H1 (cell line): ENCODE measurements around the gene IL31RA. TPM values are rescaled to one million over a fixed set of nuclear protein-coding genes. Genes with fewer than 3 reads are reported as not detected.

Experiments
- CTCF ChIA-PET: fragments of 300-600 bp; sonication (Branson Sonifier 250); formaldehyde crosslinking; loops from one replicate; lab custom pipeline; 2021; ENCODE audit not compliant: partially characterized antibody; lab: Charles Lee
- POLR2A ChIA-PET: fragments of 300-600 bp; sonication (Branson Sonifier 250); formaldehyde crosslinking; loops from one replicate; lab custom pipeline; 2021; ENCODE audit warnings: inconsistent platforms; ENCODE audit not compliant: partially characterized antibody; lab: Charles Lee
- DNase-seq, 2 experiments: peaks; one replicate each; pipeline versions ENCODE4 v3.0.0 to v3.0.0-alpha.2; 2010 to 2022; ENCODE audit warnings: low spot score in 2 of 2, low read depth in 1 of 2, mixed read lengths in 1 of 2
- FAIRE-seq: peaks from 2 replicates; lab custom pipeline; 2011; peaks lifted over from hg19 to GRCh38; lab: Jason Lieb, UNC
- H2AFZ ChIP-seq: 2 replicates; pipeline ENCODE4 v1.8.1; 2012; ENCODE audit warnings: low read length, inconsistent platforms
- H2AK5ac ChIP-seq: 2 replicates; pipeline ENCODE4 v1.6.1; 2013; ENCODE audit warnings: low read depth, low read length
- H2BK120ac ChIP-seq: replicated peaks from 2 replicates; pipeline ENCODE3; 2013; ENCODE audit warnings: low read depth, low read length, inconsistent platforms
- H2BK12ac ChIP-seq: 2 replicates; pipeline ENCODE4 v1.6.1; 2013; ENCODE audit warnings: low read depth, low read length
- H2BK15ac ChIP-seq: 2 replicates; pipeline ENCODE4 v1.6.1; 2013; ENCODE audit warnings: low read length
- H2BK20ac ChIP-seq: 2 replicates; pipeline ENCODE4 v1.6.1; 2013; ENCODE audit warnings: low read length
- H2BK5ac ChIP-seq: 2 replicates; pipeline ENCODE4 v1.6.1; 2013; ENCODE audit warnings: low read depth, low read length
- H3K14ac ChIP-seq: 2 replicates; pipeline ENCODE4 v1.6.1; 2013; ENCODE audit warnings: inconsistent platforms; ENCODE audit not compliant: insufficient read length
- H3K18ac ChIP-seq: 2 replicates; pipeline ENCODE4 v1.6.1; 2013; ENCODE audit warnings: low read length; ENCODE audit errors: extremely low read depth
- H3K23ac ChIP-seq: 2 replicates; pipeline ENCODE4 v1.6.1; 2013; ENCODE audit warnings: inconsistent platforms; ENCODE audit not compliant: insufficient read length
- H3K23me2 ChIP-seq: 2 replicates; pipeline ENCODE4 v1.6.1; 2013; ENCODE audit warnings: low read depth, low read length
- H3K27ac ChIP-seq: 2 replicates; pipeline ENCODE4 v1.6.1; 2011; ENCODE audit warnings: low read depth, low read length, inconsistent platforms
- H3K27me3 ChIP-seq, 4 experiments: replicated peaks in 1 of 4; 1 replicate in 1 of 4; 2 replicates in 3 of 4; pipeline versions ENCODE4 v1.6.1 to v1.8.1; 2011 to 2013; ENCODE audit warnings: low read length in 3 of 4, mild to moderate bottlenecking in 3 of 4, inconsistent platforms in 2 of 4, mixed read lengths in 2 of 4, moderate library complexity in 1 of 4; ENCODE audit not compliant: control insufficient read depth in 3 of 4, insufficient read depth in 3 of 4; ENCODE audit errors: extremely low read depth in 1 of 4
- H3K36me3 ChIP-seq, 4 experiments: 2 replicates each; pipeline versions ENCODE4 v1.6.1 to v1.8.1; 2011 to 2013; ENCODE audit warnings: mild to moderate bottlenecking in 4 of 4, low read length in 3 of 4, moderate library complexity in 2 of 4, control low read depth in 1 of 4, inconsistent platforms in 1 of 4; ENCODE audit not compliant: insufficient read depth in 4 of 4, control insufficient read depth in 2 of 4
- H3K4ac ChIP-seq: replicated peaks from 2 replicates; pipeline ENCODE3; 2013; ENCODE audit warnings: low read length, low read depth, mixed read lengths, inconsistent platforms; ENCODE audit not compliant: insufficient read length
- H3K4me1 ChIP-seq, 4 experiments: replicated peaks in 1 of 4; 1 replicate in 1 of 4; 2 replicates in 3 of 4; pipeline versions ENCODE4 v1.6.1 to v1.8.1; 2011 to 2013; ENCODE audit warnings: low read length in 3 of 4, inconsistent platforms in 2 of 4, mixed read lengths in 1 of 4; ENCODE audit not compliant: insufficient read depth in 4 of 4, control insufficient read depth in 3 of 4
- H3K4me2 ChIP-seq, 2 experiments: 2 replicates each; pipeline versions ENCODE4 v1.6.1 to v1.8.1; 2011 to 2013; ENCODE audit warnings: low read depth in 2 of 2, low read length in 2 of 2, control low read depth in 1 of 2, inconsistent platforms in 1 of 2, mild to moderate bottlenecking in 1 of 2; ENCODE audit not compliant: insufficient read depth in 1 of 2
- H3K4me3 ChIP-seq, 4 experiments: fragments of 200-600, 300-600 bp in 1 of 4; sonication (generic), shearing (Covaris generic), sonication (Bioruptor Twin) in 1 of 4; 2 replicates each; pipeline versions ENCODE4 v1.5.1 to v1.8.1; 2011 to 2016; ENCODE audit warnings: low read length in 4 of 4, low read depth in 3 of 4, control low read depth in 2 of 4, inconsistent platforms in 2 of 4, mild to moderate bottlenecking in 2 of 4, mixed read lengths in 1 of 4, moderate library complexity in 1 of 4; ENCODE audit not compliant: insufficient read depth in 2 of 4; ENCODE audit errors: extremely low read depth in 1 of 4
- H3K56ac ChIP-seq: replicated peaks from 2 replicates; pipeline ENCODE3; 2013; ENCODE audit warnings: low read depth, mild to moderate bottlenecking, mixed read lengths, low read length, inconsistent platforms; ENCODE audit not compliant: insufficient read length
- H3K79me1 ChIP-seq: 2 replicates; pipeline ENCODE4 v1.6.1; 2013; ENCODE audit warnings: low read depth, low read length, control low read depth
- H3K79me2 ChIP-seq, 2 experiments: 2 replicates each; pipeline versions ENCODE4 v1.6.1 to v1.8.1; 2012 to 2013; ENCODE audit warnings: low read length in 2 of 2, mild to moderate bottlenecking in 2 of 2, inconsistent platforms in 1 of 2; ENCODE audit not compliant: insufficient read depth in 2 of 2, control insufficient read depth in 1 of 2
- H3K9ac ChIP-seq, 4 experiments: replicated peaks in 1 of 4; 1 replicate in 1 of 4; 2 replicates in 3 of 4; pipeline versions ENCODE4 v1.6.1 to v1.8.1; 2011 to 2013; ENCODE audit warnings: low read depth in 3 of 4, low read length in 3 of 4, control low read depth in 2 of 4, mild to moderate bottlenecking in 2 of 4, moderate library complexity in 2 of 4, inconsistent platforms in 1 of 4; ENCODE audit errors: extremely low read depth in 1 of 4
- H3K9me3 ChIP-seq, 2 experiments: 2 replicates each; pipeline versions ENCODE4 v1.6.1 to v1.8.1; 2012 to 2013; ENCODE audit warnings: mild to moderate bottlenecking in 2 of 2, moderate library complexity in 2 of 2, control low read depth in 1 of 2, inconsistent platforms in 1 of 2, low read depth in 1 of 2, low read length in 1 of 2, mixed read lengths in 1 of 2; ENCODE audit not compliant: insufficient read depth in 2 of 2
- H4K20me1 ChIP-seq, 2 experiments: replicated peaks in 1 of 2; 2 replicates each; pipeline versions ENCODE3 to v1.8.1; 2011 to 2013; ENCODE audit warnings: inconsistent platforms in 2 of 2, low read length in 2 of 2, mild to moderate bottlenecking in 1 of 2; ENCODE audit not compliant: insufficient read depth in 2 of 2, control insufficient read depth in 1 of 2
- H4K5ac ChIP-seq: 2 replicates; pipeline ENCODE4 v1.6.1; 2013; ENCODE audit warnings: low read length, low read depth, mixed read lengths, inconsistent platforms; ENCODE audit not compliant: insufficient read length
- H4K8ac ChIP-seq: 2 replicates; pipeline ENCODE4 v1.8.0; 2013; ENCODE audit warnings: mild to moderate bottlenecking, moderate library complexity, low read length, inconsistent platforms; ENCODE audit not compliant: insufficient read depth; ENCODE audit errors: extremely low read depth
- H4K91ac ChIP-seq: replicated peaks from 2 replicates; pipeline ENCODE3; 2013; ENCODE audit warnings: low read length, mixed read lengths, inconsistent platforms; ENCODE audit not compliant: insufficient read length
- ASH2L ChIP-seq: fragments of 200-600, 300-600 bp; sonication (generic); IDR thresholded peaks from one replicate; pipeline ENCODE4 v1.7.1; 2017; ENCODE audit warnings: low read length
- BCL11A ChIP-seq, 2 experiments: IDR thresholded peaks; one replicate each; pipeline ENCODE4 v1.6.1; 2011; ENCODE audit warnings: low read depth in 2 of 2, low read length in 2 of 2, mild to moderate bottlenecking in 2 of 2
- CBX5 ChIP-seq: fragments of 300-800, 300-1000 bp; sonication (generic); IDR thresholded peaks from 2 replicates; pipeline ENCODE4 v1.7.1; 2016; ENCODE audit warnings: antibody characterized with exemption, low read length, low read depth
- CBX8 ChIP-seq: fragments of 300-800, 300-1000 bp; sonication (generic); IDR thresholded peaks from 2 replicates; pipeline ENCODE4 v1.7.1; 2016; ENCODE audit warnings: low read depth, low read length, borderline replicate concordance
- CHD1 ChIP-seq: IDR thresholded peaks from 2 replicates; pipeline ENCODE4 v1.6.1; 2012; ENCODE audit warnings: low read depth, low read length, improper control_type of control experiment
- CREB1 ChIP-seq: IDR thresholded peaks from 2 replicates; pipeline ENCODE4 v1.6.1; 2012; ENCODE audit warnings: inconsistent platforms
- EGR1 ChIP-seq: IDR thresholded peaks from 2 replicates; pipeline ENCODE4 v1.6.1; 2011; ENCODE audit warnings: low read depth, low read length, borderline replicate concordance
- HDAC6 ChIP-seq: IDR thresholded peaks from one replicate; pipeline ENCODE4 v1.7.1; 2012; ENCODE audit warnings: low read depth, mild to moderate bottlenecking, inconsistent platforms, low read length, moderate library complexity
- KDM5A ChIP-seq: fragments of 200-600 bp; IDR thresholded peaks from 2 replicates; pipeline ENCODE4 v1.7.1; 2012; ENCODE audit warnings: mild to moderate bottlenecking, low read length, inconsistent platforms, mixed read lengths
- POLR2A ChIP-seq, 2 experiments: IDR thresholded peaks; 1 replicate in 1 of 2; 2 replicates in 1 of 2; pipeline ENCODE4 v1.6.1; 2011; ENCODE audit warnings: low read depth in 2 of 2, low read length in 2 of 2, mild to moderate bottlenecking in 2 of 2; ENCODE audit errors: control extremely low read depth in 1 of 2
- POLR2AphosphoS5 ChIP-seq: IDR thresholded peaks from 2 replicates; pipeline ENCODE4 v1.6.1; 2011; ENCODE audit warnings: low read depth, low read length
- RNF2 ChIP-seq: fragments of 200-900, 300-1000 bp; sonication (generic); IDR thresholded peaks from 2 replicates; pipeline ENCODE4 v1.7.1; 2016; ENCODE audit warnings: borderline replicate concordance, low read depth, mild to moderate bottlenecking, antibody characterized with exemption, low read length; ENCODE audit not compliant: poor library complexity, severe bottlenecking; ENCODE audit errors: missing control alignments
- SIX5 ChIP-seq: IDR thresholded peaks from 2 replicates; pipeline ENCODE4 v1.6.1; 2011; ENCODE audit warnings: mild to moderate bottlenecking, low read depth, low read length
- SP4 ChIP-seq: IDR thresholded peaks from 2 replicates; pipeline ENCODE4 v1.6.1; 2012; ENCODE audit warnings: low read length, inconsistent platforms
- SUZ12 ChIP-seq: fragments of 200-600 bp; sonication (generic); IDR thresholded peaks from 2 replicates; pipeline ENCODE4 v1.6.1; 2012; ENCODE audit warnings: mild to moderate bottlenecking, inconsistent platforms, low read length, moderate library complexity, mixed read lengths
- TBP ChIP-seq: IDR thresholded peaks from 2 replicates; pipeline ENCODE4 v1.6.1; 2011; ENCODE audit warnings: low read depth, low read length, improper control_type of control experiment
- WGBS, 2 experiments: shearing (Covaris generic) in 1 of 2; methylation state at CpG; one replicate each; pipeline versions ENCODE4 v1.1.6 to v1.1.7; 2013 to 2015; ENCODE audit warnings: low lambda C conversion rate in 2 of 2, mixed read lengths in 2 of 2, inconsistent platforms in 1 of 2, low coverage in 1 of 2, missing lambda C conversion rate in 1 of 2; ENCODE audit not compliant: insufficient replicate concordance in 2 of 2, insufficient coverage in 1 of 2, insufficient read length in 1 of 2; ENCODE audit errors: extremely low coverage in 1 of 2, missing lambda C conversion rate in 1 of 2; 5-methylcytosine and 5-hydroxymethylcytosine counted together
- polyA plus RNA-seq, 7 experiments: library from polyadenylated mRNA; depleted of rRNA in 3 of 7; stranded (reverse) in 5 of 7; unstranded in 2 of 7; fragments of >200 nt in 5 of 7; fragments of 200-250 nt in 2 of 7; gene quantifications; 1 replicate in 5 of 7; 2 replicates in 1 of 7; 4 replicates in 1 of 7; pipeline versions ENCODE4 v1.2.1 to v1.2.3, GENCODE V29; 2011 to 2013; ENCODE audit warnings: missing spikeins in 2 of 7, mixed read lengths in 2 of 7
- total RNA-seq: library from RNA; stranded (reverse); fragmentation: NEBNext Ultra II Directional; extraction: Animal tissue kit (Norgen Biotek cat#: 25700); gene quantifications from 2 replicates; pipeline ENCODE4 v1.2.1, GENCODE V29; 2021
- TF ChIP-seq, protein P1 (sequence below): IDR thresholded peaks from 2 replicates; pipeline ENCODE4 v1.6.1; 2012; ENCODE audit warnings: inconsistent platforms

The IL31RA gene
- total and polyA plus RNA-seq, 2 of the 8 experiments (the other 6 are each of a cell fraction or from before 2014, with no cell fraction given), result not detected

GRCh38 chr5:55894135-55894534 lies 43.0 kb downstream of the IL31RA start:
- Histone ChIP-seq H3K4ac (no peak overlapping the region), H3K79me1 (no peaks in the 10 kb centered on the region), H2BK15ac (no peak overlapping the region), H3K9me3 (no peaks in the 10 kb centered on the region), H3K27ac (no peak overlapping the region), H4K20me1 (no peaks in the 10 kb centered on the region), H3K27me3 (no peaks in the 10 kb centered on the region), H2AK5ac (no peak overlapping the region), H2AFZ (no peak overlapping the region), H2BK20ac (no peak overlapping the region), H4K5ac (no peak overlapping the region), H3K4me1 (no peaks in the 10 kb centered on the region), H3K56ac (no peak overlapping the region), H2BK120ac (no peak overlapping the region), H3K23ac (no peak overlapping the region), H2BK12ac (no peak overlapping the region), H3K18ac (no peak overlapping the region), H3K79me2 (no peaks in the 10 kb centered on the region), H4K91ac (no peak overlapping the region), H3K14ac (no peak overlapping the region), H2BK5ac (no peak overlapping the region), H3K23me2 (no peaks in the 10 kb centered on the region), H3K9ac (no peak overlapping the region), H3K4me3 (no peak overlapping the region), H3K36me3 (no peaks in the 10 kb centered on the region), H3K4me2 (no peak overlapping the region), H4K8ac (no peak overlapping the region)
- DNase-seq (no peak), FAIRE-seq (no peak)
- CTCF ChIA-PET, result no interaction called here
- POLR2A ChIA-PET, result interaction anchor here (1.3 kb wide), 1 partner anchor 10 kb away, joined by 4 read pairs; no protein-coding TSS in a partner anchor
- WGBS, 2 experiments, result 75% methylated on average over 3 of the region's 3 CpGs; no CpG with 5 or more reads in 1 of the 2 experiments
- TF ChIP-seq RNF2 (no peak), SIX5 (no peak), POLR2A (IDR thresholded peaks at IDR 0.05; ENCODE audit: control extremely low read depth in 1 of 2, low read depth in 2 of 2, low read length in 2 of 2) (no peak), HDAC6 (no peak), SUZ12 (no peak), TBP (no peak), ASH2L (no peak), POLR2AphosphoS5 (no peak), CHD1 (no peak), EGR1 (no peak), KDM5A (no peak), SP4 (no peak), CBX5 (no peak), CREB1 (no peak), BCL11A (IDR thresholded peaks at IDR 0.05; ENCODE audit: low read depth in 2 of 2, low read length in 2 of 2) (no peak), CBX8 (no peak)
- TF ChIP-seq, protein P1, sequence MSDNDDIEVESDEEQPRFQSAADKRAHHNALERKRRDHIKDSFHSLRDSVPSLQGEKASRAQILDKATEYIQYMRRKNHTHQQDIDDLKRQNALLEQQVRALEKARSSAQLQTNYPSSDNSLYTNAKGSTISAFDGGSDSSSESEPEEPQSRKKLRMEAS, result no peak
